Omental fat pad (tissue), 4 donors: ENCODE data around the gene FLOT1. TPM values are rescaled to one million over a fixed set of nuclear protein-coding genes. Genes with fewer than 3 reads are reported as not detected.

Experiments
- ATAC-seq: fragments of 150-250 bp; one replicate; pipeline ENCODE4 v1.9.1; 2016; ENCODE audit warnings: mild to moderate bottlenecking, moderate library complexity; ENCODE audit not compliant: low FRiP score
- DNase-seq: peaks from one replicate; pipeline ENCODE4 v3.0.0-alpha.2; 2019; ENCODE audit warnings: low spot score
- CTCF ChIP-seq, 3 donors: fragments of 450-650 bp; IDR thresholded peaks; one replicate each; pipeline ENCODE4 v1.5.1; 2016 to 2017; ENCODE audit warnings: antibody characterized with exemption in 3 of 3, mild to moderate bottlenecking in 3 of 3, moderate library complexity in 2 of 3
- total RNA-seq, 4 donors: library from RNA; depleted of rRNA; stranded (reverse); fragments of >200 nt; gene quantifications; one replicate each; pipeline ENCODE4 v1.1.0, GENCODE V29; 2016

The FLOT1 gene
- total RNA-seq = 100 to 1,000 TPM in 3 of 4 donors, 10 to 100 TPM in 1; 90.2 to 156 (median 142) TPM

DNA sequence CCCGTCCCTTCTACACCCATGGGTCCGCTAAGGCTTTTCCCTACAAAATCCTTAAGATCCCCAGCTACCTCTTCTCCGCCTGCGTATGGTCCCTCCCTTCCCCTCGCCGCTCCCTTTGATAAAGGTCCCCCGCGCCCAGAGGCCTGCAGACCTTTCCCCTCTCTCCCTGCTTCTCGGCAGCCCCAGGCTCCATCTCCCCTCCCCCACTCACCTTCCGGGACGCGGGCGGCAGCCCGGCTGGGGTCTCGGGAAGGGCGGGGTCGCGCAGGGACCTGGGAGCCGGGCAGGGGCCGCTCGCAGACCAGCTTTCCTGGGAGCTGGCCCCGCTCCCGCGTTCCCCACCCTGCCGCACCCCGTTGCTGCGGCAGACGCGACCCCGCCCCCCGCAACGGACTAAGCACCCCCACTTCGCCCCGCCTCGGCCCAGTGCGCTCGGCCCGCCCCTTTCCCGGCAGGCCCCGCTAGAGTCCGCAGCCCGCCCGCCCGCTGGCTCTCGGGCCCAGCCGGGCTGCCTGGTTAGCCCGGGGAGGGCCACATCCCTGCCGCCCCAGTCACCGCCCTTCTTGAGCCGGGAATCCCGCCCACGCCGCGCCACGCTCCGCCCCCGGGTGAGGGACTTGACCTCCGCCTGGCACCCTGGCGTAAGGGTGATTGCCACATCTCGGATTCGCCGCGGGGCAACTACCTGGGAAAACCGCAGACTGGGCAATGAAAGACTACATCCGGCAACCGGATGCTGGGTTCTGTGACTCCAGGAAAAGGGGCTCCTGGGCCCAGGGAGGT lies at the start of gene FLOT1:
FLOT1 (minus strand) TSS at position 372 of the 783 bp plus-strand sequence. CDS start 498 bp downstream, outside the sequence.
- ATAC-seq = peak; percentile 83
- peak; percentile 94 for DNase-seq

DNA sequence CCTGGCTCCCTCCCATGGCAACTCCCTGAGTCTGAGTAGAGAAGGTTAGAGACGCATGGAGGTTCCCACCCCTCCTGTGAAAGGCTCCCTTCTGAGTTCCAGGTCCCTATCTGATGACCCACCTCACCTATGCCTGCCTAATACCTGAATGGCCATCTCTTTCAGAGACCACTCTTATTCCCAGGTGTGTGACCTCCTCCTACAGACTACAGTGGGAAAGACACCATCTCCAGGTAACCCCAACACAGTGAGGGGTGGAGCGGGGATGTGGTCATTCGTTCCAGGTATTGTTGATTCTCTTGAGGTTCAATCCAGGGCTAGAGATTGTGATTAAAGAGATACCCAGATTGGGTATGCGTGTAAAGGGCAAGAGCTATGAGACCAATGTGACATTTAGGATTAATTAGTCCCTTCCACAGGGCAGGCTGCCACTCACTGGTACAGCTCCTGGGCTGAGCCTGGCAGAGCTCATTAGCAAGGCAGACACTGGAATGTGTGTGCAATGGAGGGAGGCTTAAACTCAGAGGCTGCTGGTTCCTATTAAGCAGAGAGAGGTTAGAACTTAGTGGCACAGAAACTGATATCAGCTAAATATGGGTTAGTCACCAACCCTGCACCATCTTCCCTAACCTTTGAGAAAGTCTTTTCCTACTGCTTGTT lies 48.4 kb upstream of the FLOT1 start:
- ATAC-seq = no peak
- DNase-seq = no peak
- no peak for TF ChIP-seq CTCF (IDR thresholded peaks at IDR 0.05)

More for the DNA sequence above, at the start of gene FLOT1:
- no peak for TF ChIP-seq CTCF (IDR thresholded peaks at IDR 0.05)

- DNase-seq = no peak
- TF ChIP-seq CTCF (IDR thresholded peaks at IDR 0.05) = no peak
- no peak for ATAC-seq
Observed at GRCh38 chr6:30789606-30790005, 47.1 kb upstream of the FLOT1 start.

- ATAC-seq (no peak), DNase-seq (no peak)
Observed at GRCh38 chr6:30787954-30788353, 45.5 kb upstream of the FLOT1 start.

DNA sequence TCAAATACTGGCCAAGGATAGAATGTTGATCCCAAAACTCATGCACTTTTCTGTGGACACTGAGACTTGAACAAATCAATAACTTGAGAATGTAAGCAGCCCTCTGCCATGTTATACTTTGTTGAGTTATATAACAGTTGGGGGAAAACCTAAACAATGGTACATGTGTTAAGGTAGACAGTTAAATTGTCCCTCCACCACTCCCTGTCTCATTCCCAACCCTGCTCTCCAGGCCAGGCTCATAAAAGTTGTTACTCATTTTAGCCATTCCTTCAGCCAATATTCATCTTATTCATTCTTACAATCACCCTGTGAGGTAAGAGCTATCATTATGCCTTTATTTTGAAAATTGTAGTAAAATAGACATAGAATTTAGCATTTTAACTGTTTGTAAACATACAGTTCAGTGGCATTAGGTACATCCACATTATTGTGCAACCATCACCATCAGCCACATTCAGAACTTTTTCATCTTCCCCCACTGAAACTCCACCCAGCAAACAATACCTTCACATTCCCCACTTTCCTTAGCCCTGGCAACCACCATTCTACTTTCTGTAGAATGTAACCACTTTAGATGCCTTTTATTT lies 40.0 kb upstream of the FLOT1 start:
- no peak for DNase-seq
- ATAC-seq = no peak
- no peak for TF ChIP-seq CTCF (IDR thresholded peaks at IDR 0.05)

More at GRCh38 chr6:30787954-30788353, 45.5 kb upstream of the FLOT1 start:
- TF ChIP-seq CTCF (IDR thresholded peaks at IDR 0.05) = no peak

DNA sequence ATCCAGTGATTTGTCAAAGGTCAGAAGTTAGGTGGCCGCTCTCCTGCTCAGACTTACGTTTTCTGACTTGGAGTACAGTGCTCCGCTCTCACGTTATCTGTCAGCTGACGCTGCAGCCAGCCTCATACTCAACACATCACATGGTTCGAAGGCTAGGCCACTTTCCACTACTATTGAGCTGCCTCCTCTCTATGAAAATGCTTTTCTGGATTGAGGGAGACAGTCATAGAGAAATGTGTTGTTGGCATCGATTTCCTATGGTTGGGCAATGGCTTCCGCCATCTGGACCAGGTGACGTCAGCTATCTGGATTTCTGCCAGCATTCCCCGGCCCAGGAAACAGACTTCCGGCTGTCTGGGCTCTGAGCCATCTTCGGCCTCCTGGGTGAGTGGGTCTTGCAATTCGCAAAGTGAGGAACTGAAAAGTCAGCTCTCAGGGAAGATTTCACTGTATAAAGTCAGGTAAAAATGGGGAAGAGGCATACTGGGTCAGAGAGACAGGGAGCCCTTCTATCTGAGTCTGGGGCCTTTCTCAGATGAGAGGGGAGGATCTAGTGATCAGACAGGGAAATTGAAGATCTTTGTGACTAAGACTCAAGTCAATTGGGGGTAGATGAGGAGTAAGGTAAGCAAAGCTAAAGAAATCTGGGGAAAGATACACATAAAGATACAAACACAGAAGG lies 39.4 kb upstream of the FLOT1 start:
- ATAC-seq (peak; percentile 90), DNase-seq (peak; percentile 97)
- no peak for TF ChIP-seq CTCF (IDR thresholded peaks at IDR 0.05)
